ENCODE results near the gene NINJ1. TPM values are rescaled to one million over a fixed set of nuclear protein-coding genes. Genes with fewer than 3 reads are reported as not detected.
"Not testable (repeated sequence)": the region's sequence is repeated elsewhere in the genome, so short reads cannot be mapped to it uniquely, and the experiment has no call there.

NINJ1 gene
- total RNA-seq, 1 donor from 2014 or later, result 13.4 TPM

- Histone ChIP-seq H3K27me3 (ENCODE audit: control insufficient read depth, insufficient read depth, low read length) (no peaks in the 10 kb centered on the region), H3K4me3 (ENCODE audit: low read depth, low read length) (no peak overlapping the region), H3K36me3 (ENCODE audit: control insufficient read depth, insufficient read depth, low read length) (no peaks in the 10 kb centered on the region)
- FAIRE-seq (no peak), DNase-seq (ENCODE audit: low read depth) (no peak)
- no peak for TF ChIP-seq CTCF (IDR thresholded peaks at IDR 0.05; ENCODE audit: insufficient read depth, low read length, severe bottlenecking)
Measured at GRCh38 chr9:93148721-93149120, 14.7 kb upstream of the NINJ1 start.

GRCh38 chr9:93147632-93148031, 13.6 kb upstream of the NINJ1 start:
- no peaks in the 10 kb centered on the region for H3K36me3 ChIP-seq (ENCODE audit: control insufficient read depth, insufficient read depth, low read length)
- no peak overlapping the region for H3K4me3 ChIP-seq (ENCODE audit: low read depth, low read length)
- peak; percentile 58 for FAIRE-seq
- no peaks in the 10 kb centered on the region for H3K27me3 ChIP-seq (ENCODE audit: control insufficient read depth, insufficient read depth, low read length)
- DNase-seq (ENCODE audit: low read depth), result no peak
- no peak for TF ChIP-seq CTCF (IDR thresholded peaks at IDR 0.05; ENCODE audit: insufficient read depth, low read length, severe bottlenecking)

- peak; percentile 86 for DNase-seq (ENCODE audit: low read depth)
- FAIRE-seq, result not testable (repeated sequence)
Measured at GRCh38 chr9:93146696-93147095, 12.6 kb upstream of the NINJ1 start.

GRCh38 chr9:93143830-93144530, 9.9 kb upstream of the NINJ1 start:
- DNase-seq (ENCODE audit: low read depth) (no peak), FAIRE-seq (no peak)
- Histone ChIP-seq H3K36me3 (ENCODE audit: control insufficient read depth, insufficient read depth, low read length) (no peaks in the 10 kb centered on the region), H3K4me3 (ENCODE audit: low read depth, low read length) (no peak overlapping the region), H3K27me3 (ENCODE audit: control insufficient read depth, insufficient read depth, low read length) (no peaks in the 10 kb centered on the region)
- TF ChIP-seq CTCF (IDR thresholded peaks at IDR 0.05; ENCODE audit: insufficient read depth, low read length, severe bottlenecking), result no peak

More at GRCh38 chr9:93146696-93147095, 12.6 kb upstream of the NINJ1 start:
- H3K4me3 ChIP-seq (ENCODE audit: low read depth, low read length); H3K27me3 ChIP-seq (ENCODE audit: control insufficient read depth, insufficient read depth, low read length); H3K36me3 ChIP-seq (ENCODE audit: control insufficient read depth, insufficient read depth, low read length): not testable (repeated sequence)

- DNase-seq (ENCODE audit: low read depth), result no peak
Measured at GRCh38 chr9:93141771-93142483, 7.9 kb upstream of the NINJ1 start.

More at GRCh38 chr9:93141771-93142483, 7.9 kb upstream of the NINJ1 start:
- peak; percentile 13 for FAIRE-seq
- no peak overlapping the region for H3K4me3 ChIP-seq (ENCODE audit: low read depth, low read length)
- H3K36me3 ChIP-seq (ENCODE audit: control insufficient read depth, insufficient read depth, low read length), result no peaks in the 10 kb centered on the region
- no peaks in the 10 kb centered on the region for H3K27me3 ChIP-seq (ENCODE audit: control insufficient read depth, insufficient read depth, low read length)
- TF ChIP-seq CTCF (IDR thresholded peaks at IDR 0.05; ENCODE audit: insufficient read depth, low read length, severe bottlenecking), result no peak
